H1 (cell line): Measurements from ENCODE around the gene PIK3CA. TPM values are rescaled to one million over a fixed set of nuclear protein-coding genes. Genes with fewer than 3 reads are reported as not detected.

Experiments
- EGR1 ChIP-seq: IDR thresholded peaks from 2 replicates; pipeline ENCODE4 v1.6.1; 2011; ENCODE audit warnings: low read depth, low read length, borderline replicate concordance
- KDM5A ChIP-seq: fragments of 200-600 bp; IDR thresholded peaks from 2 replicates; pipeline ENCODE4 v1.7.1; 2012; ENCODE audit warnings: mild to moderate bottlenecking, low read length, inconsistent platforms, mixed read lengths
- SIN3A ChIP-seq, 2 experiments: IDR thresholded peaks in 1 of 2; conservative IDR thresholded peaks in 1 of 2; 2 replicates each; pipeline ENCODE4 v1.6.1; 2011 to 2012; ENCODE audit warnings: low read length in 2 of 2, improper control_type of control experiment in 1 of 2, low read depth in 1 of 2, mild to moderate bottlenecking in 1 of 2
- SP2 ChIP-seq: IDR thresholded peaks from 2 replicates; pipeline ENCODE4 v1.6.1; 2012; ENCODE audit warnings: mild to moderate bottlenecking, low read length, inconsistent platforms
- USF2 ChIP-seq: IDR thresholded peaks from 2 replicates; pipeline ENCODE4 v1.6.1; 2011; ENCODE audit warnings: low read length, improper control_type of control experiment
- polyA plus RNA-seq, 7 experiments: library from polyadenylated mRNA; depleted of rRNA in 3 of 7; stranded (reverse) in 5 of 7; unstranded in 2 of 7; fragments of >200 nt in 5 of 7; fragments of 200-250 nt in 2 of 7; gene quantifications; 1 replicate in 5 of 7; 2 replicates in 1 of 7; 4 replicates in 1 of 7; pipeline versions ENCODE4 v1.2.1 to v1.2.3, GENCODE V29; 2011 to 2013; ENCODE audit warnings: missing spikeins in 2 of 7, mixed read lengths in 2 of 7
- total RNA-seq: library from RNA; stranded (reverse); fragmentation: NEBNext Ultra II Directional; extraction: Animal tissue kit (Norgen Biotek cat#: 25700); gene quantifications from 2 replicates; pipeline ENCODE4 v1.2.1, GENCODE V29; 2021

Gene PIK3CA
- total and polyA plus RNA-seq, 2 of the 8 experiments (the other 6 are each of a cell fraction or from before 2014, with no cell fraction given) = 1.6 to 11.3 TPM

- TF ChIP-seq SP2 (no peak), KDM5A (no peak), USF2 (no peak), SIN3A (conservative IDR thresholded peaks at IDR 0.05 in 1 of 2, IDR thresholded peaks at IDR 0.05 in 1 of 2; ENCODE audit: low read depth in 1 of 2, low read length in 2 of 2) (no peak), EGR1 (no peak)
These were observed 6.3 kb upstream of the PIK3CA start (continued) for GRCh38 chr3:179141890-179142289.
